Fibroblast of lung (primary cell): ENCODE measurements around the gene ITGB8.

ENCODE experiments used
- CTCF ChIP-seq, 2 donors: IDR thresholded peaks in 1 of 2; conservative IDR thresholded peaks in 1 of 2; 1 replicate in 1 of 2; 2 replicates in 1 of 2; pipeline ENCODE4 v1.5.1; 2011 to 2012; ENCODE audit warnings: low read length in 2 of 2, control low read depth in 1 of 2, inconsistent platforms in 1 of 2, low read depth in 1 of 2, mild to moderate bottlenecking in 1 of 2
- EZH2 ChIP-seq: IDR thresholded peaks from 2 replicates; pipeline ENCODE4 v1.5.1; 2012; ENCODE audit warnings: low read length, control low read depth, mild to moderate bottlenecking; ENCODE audit errors: missing control alignments

- TF ChIP-seq EZH2, result no peak
- no peak for TF ChIP-seq CTCF (conservative IDR thresholded peaks at IDR 0.05 in 1 of 2, IDR thresholded peaks at IDR 0.05 in 1 of 2; ENCODE audit: low read depth in 1 of 2, low read length in 2 of 2)
Observed at GRCh38 chr7:20312562-20312961, 18.1 kb upstream of the ITGB8 start.
